ENCODE results near the gene BDP1. TPM values are rescaled to one million over a fixed set of nuclear protein-coding genes. Genes with fewer than 3 reads are reported as not detected.

The BDP1 gene
- total RNA-seq, 1 donor from 2014 or later: 33.8 TPM

DNA sequence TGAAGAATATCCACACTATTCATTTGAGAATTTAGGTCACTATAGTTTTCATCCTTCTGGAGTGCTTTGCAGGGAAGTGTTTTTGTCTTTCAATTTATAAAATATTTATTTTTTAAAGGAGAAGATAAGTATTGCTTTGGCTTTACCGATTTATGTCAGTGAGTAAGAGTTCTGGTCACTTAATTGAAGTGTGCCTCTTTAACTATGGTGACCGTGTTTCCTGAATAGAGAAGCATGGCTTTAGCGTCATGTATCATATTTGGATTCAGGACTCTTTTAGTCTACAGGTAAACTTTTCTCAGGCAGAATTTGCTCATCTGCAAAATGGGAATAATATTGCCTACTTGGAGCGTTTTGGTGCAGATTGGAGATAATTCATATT, 902 bp downstream of the BDP1 start:
- Mint-ChIP-seq H3K9me3 (ENCODE audit: low read depth) (no peaks in the 10 kb centered on the region), H3K27me3 (peaks cover 3% of the 10 kb centered on the region), H3K27ac (peak overlapping the region; percentile 97), H3K36me3 (ENCODE audit: insufficient read depth) (peaks cover 8% of the 10 kb centered on the region), H3K4me3 (ENCODE audit: low read depth) (peak overlapping the region; percentile 95), H3K4me1 (ENCODE audit: low read depth) (peaks cover 19% of the 10 kb centered on the region)
- DNase-seq (ENCODE audit: low spot score, unreplicated experiment): no peak
- TF ChIP-seq CTCF (IDR thresholded peaks at IDR 0.05; ENCODE audit: unreplicated experiment): no peak

GRCh38 chr5:71457106-71457505, 1.7 kb downstream of the BDP1 start:
- peak overlapping the region; percentile 95 for H3K4me3 Mint-ChIP-seq (ENCODE audit: low read depth)
- DNase-seq (ENCODE audit: low spot score, unreplicated experiment): no peak
- H3K9me3 Mint-ChIP-seq (ENCODE audit: low read depth): no peaks in the 10 kb centered on the region
- no peaks in the 10 kb centered on the region for H3K27me3 Mint-ChIP-seq
- peak overlapping the region; percentile 62 for H3K27ac Mint-ChIP-seq
- TF ChIP-seq CTCF (IDR thresholded peaks at IDR 0.05; ENCODE audit: unreplicated experiment): no peak
- H3K4me1 Mint-ChIP-seq (ENCODE audit: low read depth): peaks cover 19% of the 10 kb centered on the region
- peaks cover 9% of the 10 kb centered on the region for H3K36me3 Mint-ChIP-seq (ENCODE audit: insufficient read depth)

- Mint-ChIP-seq H3K27ac (no peak overlapping the region), H3K4me1 (ENCODE audit: low read depth) (peaks cover 14% of the 10 kb centered on the region), H3K27me3 (no peaks in the 10 kb centered on the region), H3K36me3 (ENCODE audit: insufficient read depth) (peaks cover 15% of the 10 kb centered on the region), H3K4me3 (ENCODE audit: low read depth) (no peak overlapping the region), H3K9me3 (ENCODE audit: low read depth) (no peaks in the 10 kb centered on the region)
- DNase-seq (ENCODE audit: low spot score, unreplicated experiment): no peak
- no peak for TF ChIP-seq CTCF (IDR thresholded peaks at IDR 0.05; ENCODE audit: unreplicated experiment)
These were observed 5.2 kb downstream of the BDP1 start for GRCh38 chr5:71460693-71461092.

GRCh38 chr5:71461360-71461759, 5.9 kb downstream of the BDP1 start:
- Mint-ChIP-seq H3K4me1 (ENCODE audit: low read depth) (peaks cover 12% of the 10 kb centered on the region), H3K9me3 (ENCODE audit: low read depth) (no peaks in the 10 kb centered on the region), H3K27me3 (no peaks in the 10 kb centered on the region), H3K36me3 (ENCODE audit: insufficient read depth) (peaks cover 20% of the 10 kb centered on the region), H3K4me3 (ENCODE audit: low read depth) (no peak overlapping the region), H3K27ac (no peak overlapping the region)
- no peak for DNase-seq (ENCODE audit: low spot score, unreplicated experiment)
- TF ChIP-seq CTCF (IDR thresholded peaks at IDR 0.05; ENCODE audit: unreplicated experiment): no peak

- H3K27ac Mint-ChIP-seq: no peak overlapping the region
- peaks cover 17% of the 10 kb centered on the region for H3K36me3 Mint-ChIP-seq (ENCODE audit: insufficient read depth)
- H3K4me1 Mint-ChIP-seq (ENCODE audit: low read depth): no peaks in the 10 kb centered on the region
- DNase-seq (ENCODE audit: low spot score, unreplicated experiment): no peak
- H3K9me3 Mint-ChIP-seq (ENCODE audit: low read depth): no peaks in the 10 kb centered on the region
- H3K4me3 Mint-ChIP-seq (ENCODE audit: low read depth): no peak overlapping the region
- H3K27me3 Mint-ChIP-seq: no peaks in the 10 kb centered on the region
- no peak for TF ChIP-seq CTCF (IDR thresholded peaks at IDR 0.05; ENCODE audit: unreplicated experiment)
These were observed 15.7 kb downstream of the BDP1 start for GRCh38 chr5:71471193-71471592.

Measured in progenitor cell of endocrine pancreas (in vitro differentiated cells).